Mesenchymal stem cell (in vitro differentiated cells and primary cell): Measurements from ENCODE around the gene L2HGDH.
A peak's percentile ranks its signal among the peaks of the same experiment; 100 is the strongest.

Source experiments
- DNase-seq: peaks from one replicate; pipeline ENCODE4 v3.0.0-alpha.2; 2013
- H2AFZ ChIP-seq: one replicate; pipeline ENCODE4 v1.6.1; 2013; ENCODE audit warnings: low read depth, mild to moderate bottlenecking, control low read depth, inconsistent platforms, low read length, moderate library complexity
- H2AK5ac ChIP-seq: 2 replicates; pipeline ENCODE4 v1.6.1; 2013; ENCODE audit warnings: low read length, moderate library complexity, mild to moderate bottlenecking, inconsistent platforms; ENCODE audit not compliant: severe bottlenecking
- H2BK120ac ChIP-seq: one replicate; pipeline ENCODE4 v1.6.1; 2013; ENCODE audit warnings: low read depth, mild to moderate bottlenecking, inconsistent platforms, low read length, moderate library complexity
- H2BK12ac ChIP-seq, 2 experiments: one replicate each; pipeline ENCODE4 v1.6.1; 2013; ENCODE audit warnings: inconsistent platforms in 2 of 2, low read length in 2 of 2, mild to moderate bottlenecking in 2 of 2, moderate library complexity in 2 of 2, control low read depth in 1 of 2
- H2BK15ac ChIP-seq: one replicate; pipeline ENCODE4 v1.6.1; 2013; ENCODE audit warnings: mild to moderate bottlenecking, low read depth, inconsistent platforms; ENCODE audit not compliant: poor library complexity, severe bottlenecking
- H2BK5ac ChIP-seq: 2 replicates; pipeline ENCODE4 v1.6.1; 2013; ENCODE audit warnings: low read depth, mild to moderate bottlenecking, low read length, control low read depth, inconsistent platforms; ENCODE audit not compliant: poor library complexity, severe bottlenecking
- H3K14ac ChIP-seq, 2 experiments: one replicate each; pipeline ENCODE4 v1.6.1; 2013; ENCODE audit warnings: inconsistent platforms in 2 of 2, low read length in 2 of 2, control low read depth in 1 of 2, mild to moderate bottlenecking in 1 of 2, moderate library complexity in 1 of 2
- H3K18ac ChIP-seq, 2 experiments: one replicate each; pipeline ENCODE4 v1.6.1; 2013; ENCODE audit warnings: inconsistent platforms in 2 of 2, low read length in 2 of 2, control low read depth in 1 of 2, low read depth in 1 of 2, mild to moderate bottlenecking in 1 of 2
- H3K23ac ChIP-seq, 2 experiments: one replicate each; pipeline ENCODE4 v1.6.1; 2013; ENCODE audit warnings: inconsistent platforms in 2 of 2, low read length in 2 of 2, mild to moderate bottlenecking in 2 of 2, moderate library complexity in 2 of 2, control low read depth in 1 of 2
- H3K27ac ChIP-seq: 2 replicates; pipeline ENCODE4 v1.5.1; 2013; ENCODE audit warnings: mild to moderate bottlenecking, moderate library complexity, low read length, control low read depth, inconsistent platforms; ENCODE audit not compliant: poor library complexity, severe bottlenecking
- H3K27me3 ChIP-seq, 2 experiments: 2 replicates each; pipeline versions ENCODE4 v1.6.1 to v1.7.0; 2013; ENCODE audit warnings: low read length in 2 of 2, mild to moderate bottlenecking in 2 of 2, moderate library complexity in 2 of 2, control low read depth in 1 of 2, inconsistent platforms in 1 of 2; ENCODE audit not compliant: control insufficient read depth in 1 of 2, insufficient read depth in 1 of 2
- H3K36me3 ChIP-seq, 2 experiments: 2 replicates each; pipeline versions ENCODE4 v1.6.1 to v1.7.0; 2013; ENCODE audit warnings: low read length in 2 of 2, control low read depth in 1 of 2, inconsistent platforms in 1 of 2, low read depth in 1 of 2, mild to moderate bottlenecking in 1 of 2; ENCODE audit not compliant: insufficient read depth in 2 of 2, control insufficient read depth in 1 of 2
- H3K4ac ChIP-seq, 2 experiments: one replicate each; pipeline ENCODE4 v1.6.1; 2013; ENCODE audit warnings: inconsistent platforms in 2 of 2, low read length in 2 of 2, mild to moderate bottlenecking in 2 of 2, moderate library complexity in 2 of 2, control low read depth in 1 of 2, low read depth in 1 of 2
- H3K4me1 ChIP-seq: 2 replicates; pipeline ENCODE4 v1.6.1; 2013; ENCODE audit warnings: low read depth, low read length, control low read depth; ENCODE audit not compliant: control insufficient read depth, insufficient read depth
- H3K4me2 ChIP-seq: 2 replicates; pipeline ENCODE4 v1.6.1; 2013; ENCODE audit warnings: low read length, mild to moderate bottlenecking, inconsistent platforms; ENCODE audit not compliant: poor library complexity, severe bottlenecking
- H3K4me3 ChIP-seq, 2 experiments: 2 replicates each; pipeline versions ENCODE4 v1.5.1 to v1.7.0; 2013; ENCODE audit warnings: low read length in 2 of 2, mild to moderate bottlenecking in 2 of 2, control low read depth in 1 of 2, low read depth in 1 of 2; ENCODE audit not compliant: insufficient read depth in 1 of 2
- H3K79me1 ChIP-seq: replicated peaks from 2 replicates; pipeline ENCODE4 v1.6.1; 2013; ENCODE audit warnings: mild to moderate bottlenecking, control low read depth, low read length, inconsistent platforms; ENCODE audit not compliant: poor library complexity, severe bottlenecking
- H3K9ac ChIP-seq: 2 replicates; pipeline ENCODE4 v1.7.0; 2013; ENCODE audit warnings: mild to moderate bottlenecking, low read length, moderate library complexity
- H3K9me3 ChIP-seq: 2 replicates; pipeline ENCODE4 v1.7.0; 2013; ENCODE audit warnings: mild to moderate bottlenecking, low read length; ENCODE audit not compliant: control insufficient read depth
- H4K8ac ChIP-seq: one replicate; pipeline ENCODE4 v1.6.1; 2013; ENCODE audit warnings: inconsistent platforms, mild to moderate bottlenecking, low read length, moderate library complexity
- H4K91ac ChIP-seq: one replicate; pipeline ENCODE4 v1.6.1; 2013; ENCODE audit warnings: mild to moderate bottlenecking, low read length, inconsistent platforms
- WGBS: methylation state at CpG from one replicate; pipeline ENCODE4 v1.1.7; 2013; ENCODE audit warnings: mixed read lengths; 5-methylcytosine and 5-hydroxymethylcytosine counted together

L2HGDH gene

DNA sequence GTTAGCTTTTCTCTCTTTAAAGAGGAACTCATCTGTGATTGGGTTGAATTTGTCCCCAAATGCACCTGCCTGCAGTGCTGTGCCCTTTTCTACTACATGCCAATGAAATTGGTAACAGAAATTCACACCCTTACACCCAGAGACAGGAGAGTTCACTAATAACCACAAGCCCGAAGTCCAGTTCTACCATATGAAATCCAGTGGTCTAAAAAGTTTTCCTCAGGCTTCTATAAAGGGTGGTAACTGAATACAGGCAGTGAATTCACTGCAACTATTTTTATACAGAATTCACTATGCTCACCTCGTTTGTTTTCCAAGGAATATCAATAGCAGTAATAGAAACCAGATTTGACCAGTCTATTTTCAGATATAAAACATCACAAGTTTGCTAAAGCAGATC is 49.2 kb downstream of the L2HGDH start:
- Histone ChIP-seq H3K79me1 (no peaks in the 10 kb centered on the region), H3K4ac (no peak overlapping the region), H4K91ac (no peak overlapping the region), H2AK5ac (no peak overlapping the region), H3K36me3 (no peaks in the 10 kb centered on the region), H2BK120ac (no peak overlapping the region), H3K4me2 (no peak overlapping the region), H3K18ac (no peak overlapping the region), H3K23ac (no peak overlapping the region), H3K27me3 (no peaks in the 10 kb centered on the region), H3K9ac (no peak overlapping the region), H3K9me3 (no peaks in the 10 kb centered on the region), H3K27ac (no peak overlapping the region), H2BK5ac (no peak overlapping the region), H2AFZ (no peak overlapping the region), H2BK15ac (no peak overlapping the region), H3K4me3 (no peak overlapping the region), H3K4me1 (no peaks in the 10 kb centered on the region), H2BK12ac (no peak overlapping the region), H3K14ac (no peak overlapping the region), H4K8ac (no peak overlapping the region)
- 94% methylated on average over 2 of the region's 2 CpGs for WGBS
- no peak for DNase-seq

DNA sequence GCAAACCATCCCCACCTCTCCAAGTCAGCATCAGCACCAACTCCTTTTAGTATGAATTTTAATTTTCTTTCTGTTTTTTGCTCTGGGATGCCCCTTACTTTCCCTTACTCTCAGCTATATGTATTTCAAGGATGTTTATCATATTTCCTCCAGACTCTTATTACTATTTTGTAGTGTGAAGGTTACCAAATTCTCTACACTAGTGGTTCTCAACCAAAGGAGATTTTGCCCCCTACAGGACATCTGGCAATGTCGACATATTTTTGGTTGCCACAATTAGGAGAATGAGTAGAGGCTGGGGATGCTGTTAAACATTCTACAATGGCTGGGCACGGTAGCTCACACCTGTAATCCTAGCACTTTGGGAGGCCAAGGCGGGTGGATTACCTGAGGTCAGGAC is 51.5 kb downstream of the L2HGDH start:
- Histone ChIP-seq H3K4me1 (no peaks in the 10 kb centered on the region), H3K79me1 (no peaks in the 10 kb centered on the region), H3K4me3 (no peak overlapping the region), H3K4me2 (no peak overlapping the region), H2BK5ac (no peak overlapping the region), H2AFZ (no peak overlapping the region), H3K27me3 (no peaks in the 10 kb centered on the region), H3K9me3 (no peaks in the 10 kb centered on the region), H2BK120ac (no peak overlapping the region), H3K18ac (no peak overlapping the region), H3K9ac (no peak overlapping the region), H3K27ac (no peak overlapping the region), H4K8ac (no peak overlapping the region), H2BK12ac (no peak overlapping the region), H2AK5ac (no peak overlapping the region), H3K23ac (no peak overlapping the region), H3K14ac (no peak overlapping the region), H2BK15ac (no peak overlapping the region), H4K91ac (no peak overlapping the region), H3K36me3 (no peaks in the 10 kb centered on the region), H3K4ac (no peak overlapping the region)
- 73% methylated on average over 3 of the region's 3 CpGs for WGBS
- DNase-seq = peak; percentile 45

DNA sequence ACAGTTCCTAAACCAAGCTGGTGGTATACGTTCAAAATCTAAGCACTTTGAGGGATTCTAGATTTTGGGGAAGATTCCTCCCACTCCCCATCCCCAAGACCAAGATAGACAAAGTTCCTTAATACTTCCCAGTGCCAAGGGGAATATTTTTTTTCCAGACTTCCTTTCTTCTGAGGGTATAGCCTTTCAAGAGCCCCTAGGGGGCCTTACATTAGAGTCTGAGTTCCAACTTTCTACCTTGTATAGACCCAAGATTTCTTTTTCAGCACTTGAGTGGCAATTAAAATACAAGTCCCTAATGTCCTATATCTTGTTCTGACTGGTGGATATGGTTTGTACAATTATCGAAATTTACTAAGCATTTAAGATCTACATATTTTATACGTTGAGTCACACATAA is 52.0 kb downstream of the L2HGDH start:
- no peak overlapping the region for H2BK15ac ChIP-seq
- no peak overlapping the region for H2AFZ ChIP-seq
- H3K27me3 ChIP-seq = no peaks in the 10 kb centered on the region
- peak; percentile 1 for DNase-seq
- H3K36me3 ChIP-seq = no peaks in the 10 kb centered on the region
- no peak overlapping the region for H3K4me3 ChIP-seq
- no peak overlapping the region for H2AK5ac ChIP-seq
- no peaks in the 10 kb centered on the region for H3K9me3 ChIP-seq
- no peak overlapping the region for H3K14ac ChIP-seq
- no peak overlapping the region for H3K27ac ChIP-seq
- no peak overlapping the region for H3K23ac ChIP-seq
- H3K79me1 ChIP-seq = no peaks in the 10 kb centered on the region
- no peak overlapping the region for H2BK120ac ChIP-seq
- H3K18ac ChIP-seq = no peak overlapping the region
- no peaks in the 10 kb centered on the region for H3K4me1 ChIP-seq
- no peak overlapping the region for H3K9ac ChIP-seq
- H3K4ac ChIP-seq = no peak overlapping the region
- no peak overlapping the region for H4K91ac ChIP-seq
- H2BK12ac ChIP-seq = no peak overlapping the region
- no peak overlapping the region for H3K4me2 ChIP-seq
- no peak overlapping the region for H4K8ac ChIP-seq
- no peak overlapping the region for H2BK5ac ChIP-seq
- 81% methylated on average over 3 of the region's 3 CpGs for WGBS

- no peak overlapping the region for H2BK15ac ChIP-seq
Observed at GRCh38 chr14:50257732-50258131, 54.3 kb downstream of the L2HGDH start.

More at GRCh38 chr14:50257732-50258131, 54.3 kb downstream of the L2HGDH start:
- Histone ChIP-seq H3K27ac (no peak overlapping the region), H3K18ac (no peak overlapping the region), H3K14ac (no peak overlapping the region), H3K27me3 (no peaks in the 10 kb centered on the region), H3K9me3 (peaks cover 4% of the 10 kb centered on the region), H3K4me3 (no peak overlapping the region), H3K4ac (no peak overlapping the region), H3K4me2 (no peak overlapping the region), H3K36me3 (no peaks in the 10 kb centered on the region), H3K79me1 (no peaks in the 10 kb centered on the region), H3K23ac (no peak overlapping the region), H2AK5ac (no peak overlapping the region), H4K91ac (no peak overlapping the region), H2AFZ (no peak overlapping the region), H2BK12ac (no peak overlapping the region), H4K8ac (no peak overlapping the region), H3K4me1 (no peaks in the 10 kb centered on the region), H2BK120ac (no peak overlapping the region), H3K9ac (no peak overlapping the region), H2BK5ac (no peak overlapping the region)
- no peak for DNase-seq
- whole genome bisulfite sequencing = 100% methylated on average over 1 of the region's 2 CpGs
